ENCODE results near the gene DYNC1H1.

DYNC1H1 gene

GRCh38 chr14:102026934-102027333, 62.6 kb downstream of the DYNC1H1 start:
- no peak overlapping the region for H3K27ac ChIP-seq
- TF ChIP-seq CTCF (conservative IDR thresholded peaks at IDR 0.05) (no peak), ZFX (IDR thresholded peaks at IDR 0.05) (no peak)

- H3K27ac ChIP-seq, result no peak overlapping the region
Observed at GRCh38 chr14:102027951-102028350, 63.6 kb downstream of the DYNC1H1 start.

GRCh38 chr14:102028733-102029132, 64.4 kb downstream of the DYNC1H1 start:
- no peak overlapping the region for H3K27ac ChIP-seq
- TF ChIP-seq ZFX (IDR thresholded peaks at IDR 0.05) (no peak), CTCF (conservative IDR thresholded peaks at IDR 0.05) (no peak)

More at GRCh38 chr14:102027951-102028350, 63.6 kb downstream of the DYNC1H1 start:
- TF ChIP-seq ZFX (IDR thresholded peaks at IDR 0.05) (no peak), CTCF (conservative IDR thresholded peaks at IDR 0.05) (no peak)

- no peak for TF ChIP-seq CTCF (conservative IDR thresholded peaks at IDR 0.05)
- no peak for TF ChIP-seq ZFX (IDR thresholded peaks at IDR 0.05)
- H3K27ac ChIP-seq, result no peak overlapping the region
Observed at GRCh38 chr14:102029956-102030355, 65.6 kb downstream of the DYNC1H1 start.

- no peak overlapping the region for H3K27ac ChIP-seq
- TF ChIP-seq ZFX (IDR thresholded peaks at IDR 0.05) (no peak), CTCF (conservative IDR thresholded peaks at IDR 0.05) (no peak)
Observed at GRCh38 chr14:102033241-102033640, 68.9 kb downstream of the DYNC1H1 start.

- TF ChIP-seq CTCF (conservative IDR thresholded peaks at IDR 0.05) (no peak), ZFX (IDR thresholded peaks at IDR 0.05) (no peak)
- H3K27ac ChIP-seq, result no peak overlapping the region
Observed at GRCh38 chr14:102034301-102034700, 69.9 kb downstream of the DYNC1H1 start.

GRCh38 chr14:102035914-102036313, 71.5 kb downstream of the DYNC1H1 start:
- TF ChIP-seq ZFX (IDR thresholded peaks at IDR 0.05) (no peak), CTCF (conservative IDR thresholded peaks at IDR 0.05) (no peak)

More at GRCh38 chr14:102035914-102036313, 71.5 kb downstream of the DYNC1H1 start:
- no peak overlapping the region for H3K27ac ChIP-seq

All from C4-2B (cell line).